ENCODE measurements around the gene HLA-DOB.
A peak's percentile ranks its signal among the peaks of the same experiment; 100 is the strongest.
"Not testable (repeated sequence)": the region's sequence is repeated elsewhere in the genome, so short reads cannot be mapped to it uniquely, and the experiment has no call there.

Gene HLA-DOB

GRCh38 chr6:32815996-32816395 lies 806 bp downstream of the HLA-DOB start:
- no peak for DNase-seq (ENCODE audit: extremely low read depth in 1 of 2, low read depth in 1 of 2)

DNA sequence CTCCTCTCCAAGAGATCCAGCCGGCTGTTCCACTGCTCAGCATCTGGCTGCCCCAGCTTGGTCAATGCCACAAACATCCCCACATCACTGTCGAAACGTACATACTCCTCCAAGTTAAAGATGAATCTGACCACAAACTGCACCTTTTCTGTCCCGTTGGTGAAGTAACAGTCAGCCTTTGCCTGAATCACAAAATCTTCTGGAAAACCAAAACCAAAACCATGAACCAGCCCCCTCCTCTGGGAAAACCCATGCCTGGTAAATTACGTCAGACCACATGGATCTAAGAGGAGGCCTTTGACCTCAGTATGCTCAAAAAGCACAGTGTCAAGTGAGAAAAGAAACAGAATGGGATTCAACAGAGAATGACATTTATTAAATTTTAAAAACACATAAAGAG lies 1.7 kb downstream of the HLA-DOB start:
- DNase-seq (ENCODE audit: extremely low read depth in 1 of 2, low read depth in 1 of 2): no peak

DNA sequence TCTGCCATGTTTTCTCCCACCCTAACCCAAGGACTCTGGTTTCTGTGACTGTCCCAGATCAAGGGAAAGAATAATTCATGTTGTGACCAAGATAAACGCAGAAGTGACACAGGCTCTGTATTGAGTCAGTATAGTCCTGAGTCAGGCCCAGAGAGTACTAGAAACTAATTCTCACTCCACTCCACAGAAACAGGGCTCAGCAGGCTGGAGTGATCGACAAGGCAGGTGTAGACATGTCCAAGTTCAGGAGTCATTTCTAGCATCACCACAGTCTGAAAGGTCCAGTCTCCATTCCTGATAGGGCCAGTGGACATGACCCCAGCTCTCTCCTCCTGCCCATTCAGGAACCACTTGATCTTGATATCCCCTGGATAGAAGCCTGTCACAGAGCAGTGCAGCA lies 2.7 kb downstream of the HLA-DOB start:
- DNase-seq (ENCODE audit: extremely low read depth in 1 of 2, low read depth in 1 of 2): no peak

DNA sequence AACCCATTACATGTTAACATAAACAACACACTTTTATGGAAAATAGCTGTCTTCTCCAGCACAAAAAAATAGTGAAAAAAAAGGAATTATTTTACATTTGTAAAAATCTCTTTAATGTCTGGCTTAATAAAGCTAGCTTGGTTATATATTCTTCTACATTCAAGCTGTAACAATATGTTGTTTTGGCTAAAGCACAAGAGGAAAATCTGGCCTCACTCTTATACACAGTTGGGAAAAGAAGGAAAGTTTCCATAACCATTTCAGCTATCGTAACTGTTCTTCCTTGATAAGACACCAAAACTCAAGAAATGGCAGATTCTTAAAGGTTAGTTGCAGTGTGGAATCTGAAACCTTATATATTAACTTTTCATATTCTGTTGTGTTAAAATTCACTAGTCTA lies 7.6 kb downstream of the HLA-DOB start:
- DNase-seq (ENCODE audit: extremely low read depth in 1 of 2, low read depth in 1 of 2): no peak

DNA sequence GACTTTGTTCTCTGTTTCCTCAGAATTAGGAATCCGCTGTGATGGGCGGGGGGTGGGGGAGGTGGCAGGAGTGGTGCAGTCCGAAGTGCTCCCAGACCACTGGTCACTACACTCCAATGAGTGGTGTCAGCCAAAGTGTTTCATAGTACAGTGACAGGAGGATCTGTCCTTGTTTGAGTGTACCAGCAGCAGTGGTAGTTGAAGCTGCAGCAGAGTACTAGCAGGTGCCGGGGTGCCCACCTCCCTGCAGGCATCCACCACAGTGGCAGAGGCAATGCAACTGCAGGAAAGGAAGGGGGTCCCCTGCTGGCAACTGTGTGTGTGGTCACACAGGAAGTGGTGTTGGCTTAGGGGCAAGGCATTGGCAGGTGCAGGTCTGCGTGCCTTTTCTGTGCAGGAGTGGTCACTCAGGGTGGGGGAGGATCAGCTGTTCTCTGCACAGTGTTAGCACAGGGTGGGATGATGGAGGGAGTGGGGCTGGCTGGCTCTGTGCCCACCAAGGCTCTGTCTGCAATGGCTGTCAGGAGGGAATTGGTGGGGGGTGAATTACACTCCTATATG lies 9.7 kb downstream of the HLA-DOB start:
- DNase-seq (ENCODE audit: extremely low read depth in 1 of 2, low read depth in 1 of 2): no peak

GRCh38 chr6:32805404-32805803 lies 11.4 kb downstream of the HLA-DOB start:
- DNase-seq (ENCODE audit: extremely low read depth in 1 of 2, low read depth in 1 of 2): not testable (repeated sequence)

DNA sequence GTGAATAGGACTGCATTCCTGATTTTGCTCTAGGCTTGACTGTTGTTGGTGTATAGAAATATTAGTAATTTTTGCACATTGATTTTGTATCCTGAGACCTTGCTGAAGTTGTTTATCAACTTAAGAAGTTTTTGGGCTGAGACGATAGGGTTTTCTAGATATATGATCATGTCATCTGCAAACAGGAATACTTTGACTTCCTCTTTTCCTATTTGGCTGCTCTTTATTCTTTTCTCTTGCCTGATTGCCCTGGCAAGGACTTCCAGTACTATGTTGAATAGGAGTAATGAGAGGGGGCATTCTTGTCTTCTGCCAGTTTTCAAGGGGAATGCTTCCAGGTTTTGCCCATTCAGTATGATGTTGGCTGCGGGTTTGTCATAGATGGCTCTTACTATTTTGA lies 13.4 kb downstream of the HLA-DOB start:
- no peak for DNase-seq (ENCODE audit: extremely low read depth in 1 of 2, low read depth in 1 of 2)

GRCh38 chr6:32799740-32800139 lies 17.1 kb downstream of the HLA-DOB start:
- no peak for DNase-seq (ENCODE audit: extremely low read depth in 1 of 2, low read depth in 1 of 2)

DNA sequence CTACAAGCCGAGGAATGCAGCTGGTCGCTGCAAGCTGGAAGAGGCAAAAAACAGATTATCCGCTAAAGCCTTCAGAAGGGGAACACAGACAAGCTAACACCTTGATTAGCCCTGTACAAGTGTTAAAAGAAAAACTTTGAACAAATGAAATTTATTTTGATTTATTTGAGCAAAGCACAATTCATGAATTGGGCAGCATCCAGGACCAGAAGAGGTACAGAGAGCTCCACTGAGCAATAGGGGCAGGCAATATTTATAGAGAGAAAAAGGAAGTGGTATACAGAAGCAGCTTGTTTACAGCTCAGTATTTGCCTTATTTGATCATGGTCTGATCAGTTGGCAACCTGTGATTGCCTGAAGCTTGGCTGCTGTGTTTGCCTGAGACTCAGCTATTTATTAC lies 17.6 kb downstream of the HLA-DOB start:
- DNase-seq (ENCODE audit: extremely low read depth in 1 of 2, low read depth in 1 of 2): no peak

DNA sequence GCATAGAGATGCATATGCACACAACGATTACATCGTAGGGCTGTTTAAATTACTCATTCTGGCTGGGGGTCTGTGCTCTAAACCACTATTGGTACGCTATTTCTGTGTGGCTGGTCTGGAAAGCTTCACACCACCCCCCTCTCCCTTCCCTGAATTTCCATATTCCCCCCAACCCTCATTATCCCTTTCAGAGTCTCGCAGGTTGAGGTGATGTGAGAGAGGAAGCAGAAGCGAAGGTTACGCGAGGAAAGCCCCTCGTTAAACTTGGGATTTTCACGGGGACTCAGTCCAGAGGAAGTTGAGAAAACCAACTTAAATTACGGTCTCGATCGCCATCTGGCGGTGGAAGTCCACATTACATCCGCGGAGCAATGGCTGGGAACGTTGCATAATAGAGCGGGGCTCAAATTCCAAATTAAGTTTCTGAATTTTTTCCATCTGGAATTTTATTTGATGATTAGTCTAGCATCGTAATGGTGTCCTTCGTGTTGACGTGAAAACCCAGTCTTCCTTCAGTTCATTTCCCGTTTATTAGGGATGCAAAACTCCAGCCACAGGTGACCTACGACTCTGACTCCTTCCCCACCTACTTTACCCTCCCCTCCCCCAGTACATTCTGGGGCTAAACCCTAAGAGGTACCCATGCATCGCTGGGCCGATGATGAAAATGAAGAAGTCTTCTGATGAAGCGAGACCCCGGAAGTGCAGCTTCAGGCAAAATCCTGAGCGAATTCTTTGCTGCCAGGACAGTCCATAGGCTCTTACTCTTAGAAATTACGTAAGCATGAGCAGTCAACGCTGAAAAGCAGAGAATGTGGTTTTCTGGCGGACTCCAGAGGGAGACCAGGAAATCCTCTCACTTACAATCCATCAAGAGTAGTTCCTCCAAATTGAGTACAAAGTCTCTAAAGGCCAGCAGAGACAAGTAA lies 19.7 kb downstream of the HLA-DOB start:
- peak; percentile 25 to 39 for DNase-seq (ENCODE audit: extremely low read depth in 1 of 2, low read depth in 1 of 2)

DNA sequence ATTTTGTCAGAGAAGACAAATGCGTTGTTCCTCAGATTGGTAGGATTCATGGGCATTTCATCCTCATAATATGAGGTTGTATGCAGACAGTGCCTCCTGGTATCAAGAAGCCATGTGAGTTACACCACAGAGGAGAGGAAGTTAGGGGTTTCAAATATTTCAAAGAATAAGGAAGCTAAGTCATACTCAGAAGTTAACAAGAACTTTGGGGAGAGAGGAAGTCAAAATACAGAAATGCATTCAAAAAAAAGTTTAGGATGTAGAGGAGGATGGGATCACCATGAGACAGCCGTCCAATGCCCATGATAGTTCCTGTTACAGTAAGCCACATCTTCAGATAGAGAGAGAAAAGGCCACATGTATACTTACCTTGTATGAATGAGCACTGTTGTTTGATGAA lies 22.3 kb downstream of the HLA-DOB start:
- no peak for DNase-seq (ENCODE audit: extremely low read depth in 1 of 2, low read depth in 1 of 2)

GRCh38 chr6:32792901-32793435 lies 23.8 kb downstream of the HLA-DOB start:
- no peak for DNase-seq (ENCODE audit: extremely low read depth in 1 of 2, low read depth in 1 of 2)

DNA sequence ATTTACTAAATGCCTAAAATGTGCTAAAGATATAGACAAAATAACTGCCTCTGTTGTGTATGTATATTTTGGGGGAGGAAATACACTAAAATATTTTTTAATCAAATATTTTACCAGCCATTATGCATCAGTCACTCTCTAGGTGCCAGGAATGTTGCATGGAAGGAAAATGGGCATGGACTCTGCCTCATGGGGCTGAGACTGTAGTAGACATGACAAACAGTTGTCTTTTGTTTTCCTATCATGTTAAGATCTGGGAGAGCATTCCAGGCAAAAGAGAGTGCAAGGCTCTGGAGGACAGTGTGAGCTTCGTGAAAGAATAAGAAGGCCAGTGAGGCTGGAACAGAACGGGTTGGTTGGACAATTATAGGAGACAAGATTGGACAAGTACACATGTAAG lies 26.5 kb downstream of the HLA-DOB start:
- DNase-seq (ENCODE audit: extremely low read depth in 1 of 2, low read depth in 1 of 2): no peak

GRCh38 chr6:32785781-32786533 lies 30.8 kb downstream of the HLA-DOB start:
- DNase-seq (ENCODE audit: extremely low read depth in 1 of 2, low read depth in 1 of 2): no peak

DNA sequence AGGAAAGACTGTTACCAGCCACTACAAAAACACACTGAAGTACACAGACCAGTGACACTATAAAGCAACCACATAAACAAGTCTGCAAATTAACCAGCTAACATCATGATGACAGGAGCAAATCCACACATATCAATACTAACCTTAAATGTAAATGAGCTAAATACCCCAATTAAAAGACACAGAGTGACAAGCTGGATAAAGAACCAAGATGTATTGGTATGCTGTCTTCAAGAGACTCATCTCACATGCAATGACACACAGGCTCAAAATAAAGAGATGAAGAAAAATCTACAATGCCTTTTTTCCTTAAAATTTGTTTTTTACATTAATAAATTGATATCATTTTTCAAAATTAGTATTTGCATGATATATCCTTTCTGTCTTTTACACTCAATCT lies 33.9 kb downstream of the HLA-DOB start:
- not testable (repeated sequence) for DNase-seq (ENCODE audit: extremely low read depth in 1 of 2, low read depth in 1 of 2)

GRCh38 chr6:32779036-32779435 lies 37.8 kb downstream of the HLA-DOB start:
- DNase-seq (ENCODE audit: extremely low read depth in 1 of 2, low read depth in 1 of 2): no peak

GRCh38 chr6:32775071-32775470 lies 41.7 kb downstream of the HLA-DOB start:
- no peak for DNase-seq (ENCODE audit: extremely low read depth in 1 of 2, low read depth in 1 of 2)

DNA sequence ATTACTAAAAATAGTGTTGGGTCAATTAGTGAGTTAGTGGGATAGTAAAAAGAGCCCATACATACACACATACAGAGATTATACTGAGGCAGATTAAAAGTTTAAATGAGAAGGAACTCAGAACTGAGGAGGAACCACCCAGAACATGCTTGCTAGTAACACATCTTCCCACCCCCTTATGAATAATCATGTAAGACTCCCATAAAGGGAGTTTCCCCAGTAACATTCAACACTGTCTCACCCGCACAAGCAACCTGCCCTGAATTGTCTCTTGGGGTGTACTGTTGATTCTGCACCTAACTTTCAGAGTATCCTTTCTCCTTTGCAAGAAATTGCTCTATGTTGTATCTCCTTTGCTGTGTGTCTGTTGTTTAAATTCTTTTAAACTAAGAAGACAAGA lies 42.4 kb downstream of the HLA-DOB start:
- DNase-seq (ENCODE audit: extremely low read depth in 1 of 2, low read depth in 1 of 2): no peak

DNA sequence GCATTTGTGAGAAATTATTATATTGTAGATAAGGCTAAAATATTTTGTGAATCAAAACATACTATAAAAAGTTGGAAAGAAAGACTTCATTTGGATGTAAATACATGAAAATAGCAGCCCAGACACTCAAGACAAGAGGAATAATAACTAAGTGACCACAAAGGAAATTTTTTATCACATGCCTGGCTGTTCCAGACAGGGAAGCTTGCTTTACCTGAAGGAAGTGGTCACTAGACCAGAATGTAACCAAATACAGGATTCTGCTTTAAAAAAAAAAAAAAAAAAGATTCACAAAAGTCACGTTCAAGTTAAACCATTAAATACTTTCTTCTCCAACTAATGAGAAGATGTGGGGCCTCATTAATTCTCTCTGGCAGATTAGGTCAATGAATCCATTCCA lies 44.1 kb downstream of the HLA-DOB start:
- no peak for DNase-seq (ENCODE audit: extremely low read depth in 1 of 2, low read depth in 1 of 2)

DNA sequence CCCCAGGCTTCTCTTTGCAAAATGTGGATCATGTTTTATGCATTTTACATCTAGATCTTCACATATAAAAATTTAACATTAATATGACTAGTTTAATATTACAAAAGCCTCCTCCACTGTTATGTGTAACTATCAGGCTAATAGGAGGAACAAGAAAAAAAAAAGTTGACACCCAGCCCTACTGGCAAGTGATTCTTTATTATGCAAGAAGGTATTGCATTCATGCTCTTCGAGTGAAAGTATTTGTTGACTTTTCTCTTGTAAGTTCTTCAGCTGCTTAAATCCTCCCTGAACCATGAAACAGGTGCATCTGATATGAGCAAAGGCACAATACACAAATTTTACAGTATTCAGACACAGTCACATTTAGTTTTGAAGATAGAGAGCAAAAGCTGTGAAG lies 52.8 kb downstream of the HLA-DOB start:
- DNase-seq (ENCODE audit: extremely low read depth in 1 of 2, low read depth in 1 of 2): no peak

DNA sequence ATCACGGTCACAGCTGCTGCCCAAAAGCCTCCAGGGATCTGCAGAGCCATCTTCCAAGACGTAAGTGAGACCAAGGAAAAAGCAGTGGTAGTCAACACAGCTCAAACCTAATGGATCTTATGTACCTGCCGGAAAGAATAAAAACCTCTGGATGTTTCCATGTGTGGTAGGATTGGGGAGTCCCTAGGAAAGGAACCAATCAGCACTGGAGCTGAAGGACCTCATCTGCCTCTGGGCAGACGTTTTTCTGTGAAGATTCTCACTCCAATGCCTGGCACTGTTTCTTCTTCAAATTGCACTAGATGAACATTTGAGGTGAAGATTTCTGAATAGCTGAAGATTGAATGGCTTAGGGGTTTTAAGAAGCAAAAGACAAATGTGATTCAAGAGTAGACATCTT lies 53.4 kb downstream of the HLA-DOB start, which contains the start of gene HLA-DQB2:
HLA-DQB2 (minus strand) TSS at position 112 of the 400 bp plus-strand sequence; CDS start at position 50, 62 bp downstream.
- DNase-seq (ENCODE audit: extremely low read depth in 1 of 2, low read depth in 1 of 2): no peak
